ENCODE measurements around the gene PTGER3.
A peak's percentile ranks its signal among the peaks of the same experiment; 100 is the strongest.

Gene PTGER3

GRCh38 chr1:71049951-71050598 lies 2.5 kb upstream of the PTGER3 start:
- DNase-seq, result peak in 1 of 2 donors; percentile 63

- peak in 1 of 2 donors; percentile 15 for DNase-seq
Observed at GRCh38 chr1:71046891-71047634, 553 bp downstream of the PTGER3 start.

GRCh38 chr1:71045463-71046028 lies 2.1 kb downstream of the PTGER3 start:
- DNase-seq, result no peak

GRCh38 chr1:71044833-71045232 lies 2.8 kb downstream of the PTGER3 start:
- DNase-seq, result no peak

- no peak for DNase-seq
Observed at GRCh38 chr1:71043065-71043464, 4.6 kb downstream of the PTGER3 start.

- DNase-seq, result no peak
Observed at GRCh38 chr1:71041806-71042205, 5.8 kb downstream of the PTGER3 start.

GRCh38 chr1:71039661-71040262 lies 7.9 kb downstream of the PTGER3 start:
- no peak for DNase-seq

GRCh38 chr1:71038942-71039341 lies 8.7 kb downstream of the PTGER3 start:
- DNase-seq, result no peak

GRCh38 chr1:71037829-71038620 lies 9.6 kb downstream of the PTGER3 start:
- DNase-seq, result no peak

- DNase-seq, result no peak
Observed at GRCh38 chr1:71037066-71037465, 10.6 kb downstream of the PTGER3 start.

GRCh38 chr1:71033136-71033535 lies 14.5 kb downstream of the PTGER3 start:
- no peak for DNase-seq

- no peak for DNase-seq
Observed at GRCh38 chr1:71031426-71031825, 16.2 kb downstream of the PTGER3 start.

GRCh38 chr1:71030026-71030425 lies 17.6 kb downstream of the PTGER3 start:
- no peak for DNase-seq

- no peak for DNase-seq
Observed at GRCh38 chr1:71028981-71029380, 18.6 kb downstream of the PTGER3 start.

- DNase-seq, result no peak
Observed at GRCh38 chr1:71027991-71028390, 19.6 kb downstream of the PTGER3 start.

GRCh38 chr1:71026093-71026492 lies 21.5 kb downstream of the PTGER3 start:
- DNase-seq, result no peak

- DNase-seq, result no peak
Observed at GRCh38 chr1:71023515-71023914, 24.1 kb downstream of the PTGER3 start.

- DNase-seq, result no peak
Observed at GRCh38 chr1:71019233-71019969, 28.2 kb downstream of the PTGER3 start.

GRCh38 chr1:71018791-71019190 lies 28.8 kb downstream of the PTGER3 start:
- no peak for DNase-seq

- DNase-seq, result no peak
Observed at GRCh38 chr1:71015745-71016144, 31.9 kb downstream of the PTGER3 start.

GRCh38 chr1:71014178-71014579 lies 33.4 kb downstream of the PTGER3 start:
- no peak for DNase-seq

Data from CD4-positive, alpha-beta T cell treated with Interferon alpha-2 for 1 hour (primary cell).